BLaER1 treated with 17β-estradiol and CSF1 and Interleukin-3, amounts not matched to agents 10 nM and 100 nM (cell line): ENCODE data around the gene OR51F2.
"Not testable (repeated sequence)": the region's sequence is repeated elsewhere in the genome, so short reads cannot be mapped to it uniquely, and the experiment has no call there.

Experiments
- H3K27ac ChIP-seq, 11 experiments: shearing (Covaris generic); formaldehyde crosslinking; 2 replicates each; pipeline ENCODE4 v1.8.1; 2022
- H3K27me3 ChIP-seq, 11 experiments: shearing (Covaris generic); formaldehyde crosslinking; 2 replicates each; pipeline ENCODE4 v1.8.1; 2022
- H3K36me3 ChIP-seq, 11 experiments: shearing (Covaris generic); formaldehyde crosslinking; 2 replicates each; pipeline ENCODE4 v1.8.1; 2022
- H3K4me1 ChIP-seq, 10 experiments: shearing (Covaris generic); formaldehyde crosslinking; 2 replicates each; pipeline ENCODE4 v1.8.1; 2022
- H3K4me2 ChIP-seq, 11 experiments: shearing (Covaris generic); formaldehyde crosslinking; 2 replicates each; pipeline ENCODE4 v1.8.1; 2022
- H3K4me3 ChIP-seq, 10 experiments: shearing (Covaris generic); formaldehyde crosslinking; 2 replicates each; pipeline ENCODE4 v1.8.1; 2022
- H3K9ac ChIP-seq, 11 experiments: shearing (Covaris generic); formaldehyde crosslinking; 2 replicates each; pipeline ENCODE4 v1.8.1; 2022
- H3K9me3 ChIP-seq, 11 experiments: shearing (Covaris generic); formaldehyde crosslinking; replicated peaks in 1 of 11; 2 replicates each; pipeline ENCODE4 v1.8.1; 2022
- H4K20me1 ChIP-seq, 11 experiments: shearing (Covaris generic); formaldehyde crosslinking; 2 replicates each; pipeline ENCODE4 v1.8.1; 2022
- Cebpa-rat ChIP-seq, 11 experiments: shearing (Covaris generic); IDR thresholded peaks; 2 replicates each; pipeline ENCODE4 v1.8.1; 2022

Gene OR51F2

GRCh38 chr11:4830346-4830745, 9.2 kb downstream of the OR51F2 start:
- no peak overlapping the region for H3K27ac ChIP-seq
- no peaks in the 10 kb centered on the region for H4K20me1 ChIP-seq
- no peak overlapping the region for H3K9ac ChIP-seq
- TF ChIP-seq Cebpa-rat (IDR thresholded peaks at IDR 0.05): no peak
- H3K9me3 ChIP-seq: no peaks in the 10 kb centered on the region
- no peak overlapping the region for H3K4me3 ChIP-seq
- no peaks in the 10 kb centered on the region for H3K27me3 ChIP-seq
- H3K4me2 ChIP-seq: no peak overlapping the region
- no peaks in the 10 kb centered on the region for H3K4me1 ChIP-seq
- no peaks in the 10 kb centered on the region for H3K36me3 ChIP-seq

DNA sequence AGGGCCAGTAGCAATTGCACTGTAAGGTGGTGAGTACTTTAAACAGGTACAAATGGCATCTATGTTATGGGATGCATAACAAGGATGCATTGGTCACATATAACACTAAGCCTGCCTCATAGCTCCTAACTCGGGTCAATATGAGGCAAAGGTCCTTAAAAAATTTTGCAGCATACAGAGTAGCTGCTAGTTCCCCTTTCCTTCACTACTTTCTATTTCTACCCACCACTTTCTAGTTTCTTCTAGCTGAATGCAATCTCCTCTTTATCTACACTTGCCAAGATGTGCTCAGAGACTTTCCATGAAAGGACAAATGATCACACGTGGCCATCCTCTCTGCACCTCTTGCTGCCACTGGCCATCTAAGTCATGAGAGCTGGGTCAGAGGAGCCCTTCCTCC, 9.8 kb downstream of the OR51F2 start:
- H3K9ac ChIP-seq: no peak overlapping the region
- no peaks in the 10 kb centered on the region for H3K9me3 ChIP-seq
- no peaks in the 10 kb centered on the region for H3K4me1 ChIP-seq
- no peak overlapping the region for H3K4me2 ChIP-seq
- TF ChIP-seq Cebpa-rat (IDR thresholded peaks at IDR 0.05): no peak
- H3K27ac ChIP-seq: no peak overlapping the region
- no peaks in the 10 kb centered on the region for H4K20me1 ChIP-seq
- no peaks in the 10 kb centered on the region for H3K27me3 ChIP-seq
- H3K4me3 ChIP-seq: no peak overlapping the region
- H3K36me3 ChIP-seq: no peaks in the 10 kb centered on the region

- no peak overlapping the region for H3K9ac ChIP-seq
- no peaks in the 10 kb centered on the region for H3K4me1 ChIP-seq
- H3K9me3 ChIP-seq: peaks cover 0 to 14% (median 0%) of the 10 kb centered on the region in 11 experiments; a peak in 8 of 22 replicates
- H3K27me3 ChIP-seq: no peaks in the 10 kb centered on the region
- H4K20me1 ChIP-seq: no peaks in the 10 kb centered on the region
- H3K27ac ChIP-seq: no peak overlapping the region
- no peak overlapping the region for H3K4me2 ChIP-seq
- TF ChIP-seq Cebpa-rat (IDR thresholded peaks at IDR 0.05): no peak
- no peaks in the 10 kb centered on the region for H3K36me3 ChIP-seq
- no peak overlapping the region for H3K4me3 ChIP-seq
Observed at GRCh38 chr11:4839851-4840549, 18.9 kb downstream of the OR51F2 start.

DNA sequence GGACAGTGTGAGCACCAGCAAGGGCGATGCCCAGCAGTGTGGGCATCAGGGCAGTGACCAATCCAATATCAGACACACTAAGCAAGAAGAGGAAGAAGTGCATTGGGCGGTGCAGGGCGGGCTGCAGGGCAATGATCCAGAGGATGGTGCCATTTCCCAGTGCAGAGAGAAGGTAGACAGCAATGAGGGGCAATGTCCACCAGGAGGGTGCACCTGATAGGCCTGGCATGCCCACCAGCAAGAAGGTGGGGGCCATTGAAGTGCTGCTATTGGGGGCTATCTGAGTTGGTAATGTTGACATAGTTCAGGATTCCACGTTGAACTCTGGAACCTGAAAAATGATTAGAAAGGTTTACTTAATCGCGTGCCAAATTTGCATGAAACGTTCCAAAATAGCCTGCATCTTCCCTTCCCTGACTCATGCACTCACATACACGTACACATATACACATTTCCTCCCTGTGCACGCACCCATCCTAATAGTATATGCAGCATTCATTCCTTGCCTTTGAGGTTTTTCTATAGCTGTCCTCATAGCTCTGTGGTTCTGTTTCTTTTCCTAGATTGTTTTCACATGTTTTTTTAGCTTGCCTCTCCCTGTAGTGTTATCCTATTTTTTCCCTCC, 27.9 kb downstream of the OR51F2 start, which contains the start of gene OR51S1:
TSS of gene OR51S1 (minus strand) at position 301 of the 625 bp plus-strand sequence. CDS start at position 301, 0 bp downstream.
- no peak for TF ChIP-seq Cebpa-rat (IDR thresholded peaks at IDR 0.05)
- no peak within 1 kb of the TSS for H3K4me3 ChIP-seq
- H3K27me3 ChIP-seq: no peaks in the 10 kb centered on the region
- H3K4me2 ChIP-seq: no peak within 1 kb of the TSS
- H4K20me1 ChIP-seq: no peaks in the 10 kb centered on the region
- H3K9me3 ChIP-seq: no peaks in the 10 kb centered on the region
- no peaks in the 10 kb centered on the region for H3K4me1 ChIP-seq
- no peak within 1 kb of the TSS for H3K9ac ChIP-seq
- H3K27ac ChIP-seq: no peak within 1 kb of the TSS
- no peaks in the 10 kb centered on the region for H3K36me3 ChIP-seq

DNA sequence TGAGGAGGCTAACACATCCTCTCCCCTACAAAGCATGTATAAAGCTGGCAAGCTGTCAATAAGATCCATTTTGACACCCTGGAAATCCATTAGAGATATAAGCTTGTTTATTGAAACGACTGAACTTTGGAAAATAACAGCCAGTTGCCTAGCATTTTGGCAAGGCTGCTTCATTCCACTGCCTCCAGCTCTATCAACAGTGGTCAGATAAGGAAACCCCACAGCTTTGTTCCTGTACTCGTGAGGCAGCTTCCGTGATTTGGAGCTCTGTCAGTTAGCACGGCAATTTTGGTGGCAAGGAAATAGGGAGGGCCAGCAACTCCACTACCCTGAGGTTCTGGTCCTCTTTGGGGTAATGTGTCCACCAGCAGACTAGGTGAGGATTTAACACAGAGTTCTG, 29.9 kb downstream of the OR51F2 start:
- no peak for TF ChIP-seq Cebpa-rat (IDR thresholded peaks at IDR 0.05)
- Histone ChIP-seq H3K9ac (no peak overlapping the region), H3K27me3 (no peaks in the 10 kb centered on the region), H3K27ac (no peak overlapping the region), H3K4me3 (no peak overlapping the region), H3K4me1 (no peaks in the 10 kb centered on the region), H3K4me2 (no peak overlapping the region), H3K9me3 (no peaks in the 10 kb centered on the region), H4K20me1 (no peaks in the 10 kb centered on the region), H3K36me3 (no peaks in the 10 kb centered on the region)

DNA sequence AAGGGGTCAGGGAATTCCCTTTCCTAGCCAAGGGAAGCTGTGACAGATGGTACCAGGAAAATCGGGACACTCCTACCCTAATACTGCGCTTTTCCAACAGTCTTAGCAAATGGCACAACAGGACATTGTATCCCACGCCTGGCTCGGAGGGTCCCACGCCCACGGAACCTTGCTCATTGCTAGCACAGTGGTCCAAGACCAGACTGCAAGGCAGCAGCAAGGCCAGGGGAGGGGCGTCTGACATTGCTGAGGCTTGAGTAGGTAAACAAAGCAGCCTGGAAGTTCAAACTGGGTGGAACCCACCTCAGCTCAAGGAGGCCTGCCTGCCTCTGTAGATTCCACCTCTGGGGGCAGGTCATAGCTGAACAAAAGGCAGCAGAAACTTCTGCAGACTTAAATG, 33.2 kb downstream of the OR51F2 start:
- not testable (repeated sequence) for H3K4me2 ChIP-seq, H3K9me3 ChIP-seq, H3K9ac ChIP-seq, H3K4me3 ChIP-seq, H3K27ac ChIP-seq, H4K20me1 ChIP-seq, H3K4me1 ChIP-seq, H3K36me3 ChIP-seq, H3K27me3 ChIP-seq

DNA sequence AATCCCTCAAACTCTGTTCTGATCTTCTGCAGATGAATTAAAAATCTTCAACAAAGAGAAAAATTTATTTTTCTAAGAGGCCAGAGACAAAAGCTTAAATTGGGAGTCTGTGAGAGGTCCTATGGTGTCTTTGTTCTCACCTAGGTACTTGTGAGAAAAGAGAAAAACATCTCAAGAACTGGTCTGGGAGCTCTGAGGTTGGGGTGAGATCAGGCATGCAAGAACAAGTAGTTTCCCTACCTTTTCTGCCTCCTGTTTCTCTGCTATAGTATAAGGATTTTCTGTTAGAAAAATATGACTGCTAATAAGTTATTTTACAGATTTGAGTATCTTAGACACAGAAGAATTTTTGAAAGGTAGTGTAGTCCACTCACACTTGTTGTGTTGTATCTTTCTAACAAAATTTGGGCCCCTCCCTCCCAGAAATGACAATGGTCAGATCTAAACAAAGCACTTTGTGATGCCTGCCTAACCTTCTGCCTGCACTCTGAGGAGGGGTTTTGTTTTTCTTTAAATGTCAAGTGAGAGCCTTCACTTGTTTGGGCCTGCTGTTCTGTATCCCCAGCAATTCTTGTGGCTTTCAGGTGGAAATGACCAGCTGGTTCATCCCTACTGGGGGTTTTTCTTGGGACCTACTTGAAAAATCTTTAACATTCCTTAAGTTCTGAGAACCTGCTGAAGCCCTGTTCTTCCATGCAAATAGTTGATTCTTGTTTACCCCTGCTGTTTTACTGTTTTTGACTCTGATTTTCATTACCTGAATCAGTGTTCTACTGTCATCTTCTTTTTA, 41.5 kb downstream of the OR51F2 start:
- H3K36me3 ChIP-seq: no peaks in the 10 kb centered on the region
- no peak overlapping the region for H3K27ac ChIP-seq
- H3K9ac ChIP-seq: no peak overlapping the region
- TF ChIP-seq Cebpa-rat (IDR thresholded peaks at IDR 0.05): no peak
- H3K9me3 ChIP-seq: peaks cover 6 to 14% (median 8%) of the 10 kb centered on the region in 11 experiments; a peak in 20 of 22 replicates
- no peaks in the 10 kb centered on the region for H3K27me3 ChIP-seq
- no peaks in the 10 kb centered on the region for H3K4me1 ChIP-seq
- no peak overlapping the region for H3K4me2 ChIP-seq
- H3K4me3 ChIP-seq: no peak overlapping the region
- no peaks in the 10 kb centered on the region for H4K20me1 ChIP-seq

GRCh38 chr11:4863876-4864275, 42.8 kb downstream of the OR51F2 start:
- H3K4me1 ChIP-seq: no peaks in the 10 kb centered on the region
- H3K27ac ChIP-seq: no peak overlapping the region
- no peak overlapping the region for H3K4me2 ChIP-seq
- H4K20me1 ChIP-seq: no peaks in the 10 kb centered on the region
- H3K36me3 ChIP-seq: no peaks in the 10 kb centered on the region
- peaks cover 6 to 18% (median 8%) of the 10 kb centered on the region in 11 experiments; a peak in 21 of 22 replicates for H3K9me3 ChIP-seq
- no peak overlapping the region for H3K9ac ChIP-seq
- TF ChIP-seq Cebpa-rat (IDR thresholded peaks at IDR 0.05): no peak
- H3K27me3 ChIP-seq: no peaks in the 10 kb centered on the region
- H3K4me3 ChIP-seq: no peak overlapping the region

GRCh38 chr11:4865855-4866254, 44.7 kb downstream of the OR51F2 start:
- no peak for TF ChIP-seq Cebpa-rat (IDR thresholded peaks at IDR 0.05)
- Histone ChIP-seq H3K9me3 (peaks cover 6 to 18% (median 8%) of the 10 kb centered on the region in 11 experiments; a peak in 21 of 22 replicates), H4K20me1 (no peaks in the 10 kb centered on the region)

More at GRCh38 chr11:4865855-4866254, 44.7 kb downstream of the OR51F2 start:
- no peak overlapping the region for H3K27ac ChIP-seq
- 0 out of 22 replicates have a peak overlapping the region, but pooled peaks of 1 of the 11 experiments have one; percentile 19 for H3K4me2 ChIP-seq
- no peaks in the 10 kb centered on the region for H3K27me3 ChIP-seq
- no peak overlapping the region for H3K4me3 ChIP-seq
- H3K9ac ChIP-seq: no peak overlapping the region
- peaks cover 0 to 3% (median 0%) of the 10 kb centered on the region in 10 experiments; a peak in 3 of 20 replicates for H3K4me1 ChIP-seq
- no peaks in the 10 kb centered on the region for H3K36me3 ChIP-seq
